ENCODE measurements around the gene HES6.

HES6 gene

DNA sequence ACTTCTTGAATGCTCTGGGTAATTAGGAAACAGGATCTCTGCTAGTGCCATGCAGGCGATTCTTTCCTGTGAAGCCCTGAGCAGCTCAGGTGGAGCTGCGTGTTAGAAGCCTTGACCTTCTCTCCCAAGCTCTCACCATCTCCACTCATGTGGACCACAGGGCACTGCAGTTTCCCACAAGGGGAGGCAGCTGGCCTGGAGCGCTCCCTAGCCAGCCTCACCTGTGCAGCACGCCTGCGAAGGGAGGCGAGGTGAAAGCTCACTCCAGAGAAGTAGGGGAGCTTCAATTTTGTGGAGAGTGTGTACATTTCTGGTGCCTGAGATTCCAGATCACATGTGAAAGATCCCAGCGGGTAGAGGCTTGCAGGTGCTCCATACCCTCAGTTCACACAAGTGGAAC, 11.1 kb upstream of the HES6 start:
- TF ChIP-seq, protein P1, sequence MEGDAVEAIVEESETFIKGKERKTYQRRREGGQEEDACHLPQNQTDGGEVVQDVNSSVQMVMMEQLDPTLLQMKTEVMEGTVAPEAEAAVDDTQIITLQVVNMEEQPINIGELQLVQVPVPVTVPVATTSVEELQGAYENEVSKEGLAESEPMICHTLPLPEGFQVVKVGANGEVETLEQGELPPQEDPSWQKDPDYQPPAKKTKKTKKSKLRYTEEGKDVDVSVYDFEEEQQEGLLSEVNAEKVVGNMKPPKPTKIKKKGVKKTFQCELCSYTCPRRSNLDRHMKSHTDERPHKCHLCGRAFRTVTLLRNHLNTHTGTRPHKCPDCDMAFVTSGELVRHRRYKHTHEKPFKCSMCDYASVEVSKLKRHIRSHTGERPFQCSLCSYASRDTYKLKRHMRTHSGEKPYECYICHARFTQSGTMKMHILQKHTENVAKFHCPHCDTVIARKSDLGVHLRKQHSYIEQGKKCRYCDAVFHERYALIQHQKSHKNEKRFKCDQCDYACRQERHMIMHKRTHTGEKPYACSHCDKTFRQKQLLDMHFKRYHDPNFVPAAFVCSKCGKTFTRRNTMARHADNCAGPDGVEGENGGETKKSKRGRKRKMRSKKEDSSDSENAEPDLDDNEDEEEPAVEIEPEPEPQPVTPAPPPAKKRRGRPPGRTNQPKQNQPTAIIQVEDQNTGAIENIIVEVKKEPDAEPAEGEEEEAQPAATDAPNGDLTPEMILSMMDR (IDR thresholded peaks at IDR 0.05; ENCODE audit: extremely low read depth, missing control alignments): no peak
- no peak for DNase-seq (ENCODE audit: low spot score)

- no peak for DNase-seq (ENCODE audit: low spot score)
- TF ChIP-seq, protein P1 (IDR thresholded peaks at IDR 0.05; ENCODE audit: extremely low read depth, missing control alignments): no peak
These were observed 8.1 kb upstream of the HES6 start for GRCh38 chr2:238247841-238248453.

DNA sequence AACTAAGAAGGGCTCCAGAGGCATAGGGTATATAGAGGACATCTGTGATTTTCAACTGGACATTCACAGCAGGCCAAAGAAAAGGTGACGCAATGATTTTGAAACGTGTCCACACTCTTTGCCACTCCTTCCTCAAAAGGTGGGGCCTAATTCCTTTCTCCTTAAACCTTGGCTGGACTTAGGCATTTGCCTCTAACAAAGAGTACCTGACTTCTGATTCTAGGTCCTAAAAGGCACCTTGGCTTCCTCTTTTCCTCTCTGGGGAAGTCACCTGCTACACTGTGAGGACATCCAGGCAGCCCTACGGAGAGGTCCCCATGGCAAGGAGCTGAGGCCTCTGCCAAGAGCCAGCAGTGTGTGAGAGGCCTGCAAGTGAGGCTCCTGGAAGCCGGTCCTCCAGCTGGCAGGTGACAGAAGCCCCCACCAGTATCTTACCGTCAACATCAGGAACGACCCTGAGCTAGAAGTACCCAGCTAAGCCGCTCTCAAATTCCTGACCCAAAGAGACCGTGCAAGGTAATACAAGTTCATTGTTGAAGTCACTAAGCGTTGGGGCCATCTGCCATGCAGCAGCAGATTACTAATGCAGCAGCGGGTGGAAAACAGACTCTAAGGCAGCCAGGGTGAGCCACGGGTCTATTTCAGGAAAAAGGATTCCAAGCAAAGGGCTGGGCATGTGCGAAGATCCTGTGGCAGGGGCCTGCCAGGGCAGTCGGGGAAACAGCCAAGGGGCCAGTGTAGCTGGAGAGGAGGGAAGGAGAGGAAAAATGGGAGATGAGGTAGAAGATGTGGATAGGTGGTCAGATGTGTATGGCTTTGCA, 7.4 kb upstream of the HES6 start:
- TF ChIP-seq, protein P1 (IDR thresholded peaks at IDR 0.05; ENCODE audit: extremely low read depth, missing control alignments): no peak
- no peak for DNase-seq (ENCODE audit: low spot score)

- DNase-seq (ENCODE audit: low spot score): no peak
- TF ChIP-seq, protein P1 (IDR thresholded peaks at IDR 0.05; ENCODE audit: extremely low read depth, missing control alignments): no peak
These were observed 4.3 kb upstream of the HES6 start for GRCh38 chr2:238244151-238244550.

- no peak for DNase-seq (ENCODE audit: low spot score)
- TF ChIP-seq, protein P1 (IDR thresholded peaks at IDR 0.05; ENCODE audit: extremely low read depth, missing control alignments): no peak
These were observed 3.7 kb upstream of the HES6 start for GRCh38 chr2:238243496-238244076.

GRCh38 chr2:238242731-238243495, 3.1 kb upstream of the HES6 start:
- DNase-seq (ENCODE audit: low spot score): no peak
- TF ChIP-seq, protein P1 (IDR thresholded peaks at IDR 0.05; ENCODE audit: extremely low read depth, missing control alignments): no peak

Measured in GM20000 (cell line).